Glutamatergic neuron (in vitro differentiated cells): ENCODE results near the gene CERS1. TPM values are rescaled to one million over a fixed set of nuclear protein-coding genes. Genes with fewer than 3 reads are reported as not detected.

Experiments
- DNase-seq: peaks from one replicate; pipeline ENCODE4 v3.0.0; 2022
- H3K27ac Mint-ChIP-seq: one replicate; pipeline ENCODE4 v1.8.0; 2020; ENCODE audit warnings: mild to moderate bottlenecking, mixed read lengths, inconsistent platforms; ENCODE audit not compliant: unreplicated experiment
- H3K27me3 Mint-ChIP-seq: one replicate; pipeline ENCODE4 v1.8.0; 2020; ENCODE audit warnings: mild to moderate bottlenecking, moderate library complexity, mixed read lengths, inconsistent platforms; ENCODE audit not compliant: unreplicated experiment
- H3K36me3 Mint-ChIP-seq: one replicate; pipeline ENCODE4 v1.8.0; 2020; ENCODE audit warnings: mild to moderate bottlenecking, mixed read lengths, inconsistent platforms; ENCODE audit not compliant: unreplicated experiment
- H3K4me1 Mint-ChIP-seq: one replicate; pipeline ENCODE4 v1.8.0; 2020; ENCODE audit warnings: mild to moderate bottlenecking, low read depth, mixed read lengths, inconsistent platforms; ENCODE audit not compliant: unreplicated experiment
- H3K4me3 Mint-ChIP-seq: one replicate; pipeline ENCODE4 v1.8.0; 2020; ENCODE audit warnings: mild to moderate bottlenecking, mixed read lengths, inconsistent platforms; ENCODE audit not compliant: unreplicated experiment
- H3K9me3 Mint-ChIP-seq: one replicate; pipeline ENCODE4 v1.8.0; 2020; ENCODE audit warnings: mild to moderate bottlenecking, moderate library complexity, mixed read lengths, inconsistent platforms; ENCODE audit not compliant: unreplicated experiment
- total RNA-seq: library from RNA; stranded (reverse); fragmentation: NEBNext Ultra II Directional; extraction: Animal tissue kit (Norgen Biotek cat#: 25700); gene quantifications from one replicate; pipeline ENCODE4 v1.2.1, GENCODE V29; 2021; ENCODE audit not compliant: unreplicated experiment
- TF ChIP-seq, protein P1 (sequence below): fragments of 200-600 bp; sonication (generic); IDR thresholded peaks from one replicate; pipeline ENCODE4 v1.5.0; 2021; ENCODE audit not compliant: partially characterized antibody, unreplicated experiment

The CERS1 gene
- total RNA-seq, 1 donor from 2014 or later: 15.3 TPM

DNA sequence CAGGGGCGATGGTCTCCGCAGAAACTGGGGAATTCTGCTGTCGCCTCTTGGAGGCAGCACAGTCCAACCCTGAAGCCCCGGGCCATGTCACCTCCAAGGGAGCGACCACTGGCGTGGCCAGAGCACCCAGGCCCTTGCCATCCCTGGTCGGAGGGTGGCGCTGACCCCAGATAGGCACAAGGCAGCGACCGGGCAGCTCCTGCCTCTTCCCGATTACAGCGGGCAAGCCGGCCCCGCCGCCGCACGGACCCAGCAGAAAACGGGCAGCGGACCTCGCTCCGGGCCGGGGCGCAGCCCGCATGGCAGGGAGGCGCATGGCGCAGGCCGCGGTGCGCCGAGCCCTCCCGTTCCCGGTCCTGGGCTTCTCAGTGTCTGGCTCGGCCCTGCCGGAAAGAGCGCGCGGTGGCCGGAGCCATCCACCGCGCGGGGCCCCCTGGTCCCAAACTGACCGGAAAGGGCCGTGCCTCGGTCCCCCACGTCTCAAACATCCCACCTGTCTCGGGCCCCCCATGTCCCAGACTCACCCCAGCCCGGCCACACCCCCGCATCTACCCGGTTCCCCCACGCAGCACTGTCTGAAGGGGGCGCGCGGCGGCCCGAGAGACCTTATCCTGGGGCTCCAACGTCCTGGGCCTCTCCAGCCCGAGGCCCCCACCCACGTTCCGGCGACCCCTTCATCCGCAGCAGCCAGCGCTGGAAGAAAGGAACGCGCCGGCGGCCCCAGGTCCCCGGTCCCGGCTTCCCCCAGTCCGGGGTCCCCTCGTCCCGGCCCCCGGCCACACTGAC, 727 bp downstream of the CERS1 start:
- peaks cover 10% of the 10 kb centered on the region for H3K27me3 Mint-ChIP-seq
- peak overlapping the region; percentile 79 for H3K4me3 Mint-ChIP-seq
- DNase-seq: peak; percentile 88
- TF ChIP-seq, protein P1, sequence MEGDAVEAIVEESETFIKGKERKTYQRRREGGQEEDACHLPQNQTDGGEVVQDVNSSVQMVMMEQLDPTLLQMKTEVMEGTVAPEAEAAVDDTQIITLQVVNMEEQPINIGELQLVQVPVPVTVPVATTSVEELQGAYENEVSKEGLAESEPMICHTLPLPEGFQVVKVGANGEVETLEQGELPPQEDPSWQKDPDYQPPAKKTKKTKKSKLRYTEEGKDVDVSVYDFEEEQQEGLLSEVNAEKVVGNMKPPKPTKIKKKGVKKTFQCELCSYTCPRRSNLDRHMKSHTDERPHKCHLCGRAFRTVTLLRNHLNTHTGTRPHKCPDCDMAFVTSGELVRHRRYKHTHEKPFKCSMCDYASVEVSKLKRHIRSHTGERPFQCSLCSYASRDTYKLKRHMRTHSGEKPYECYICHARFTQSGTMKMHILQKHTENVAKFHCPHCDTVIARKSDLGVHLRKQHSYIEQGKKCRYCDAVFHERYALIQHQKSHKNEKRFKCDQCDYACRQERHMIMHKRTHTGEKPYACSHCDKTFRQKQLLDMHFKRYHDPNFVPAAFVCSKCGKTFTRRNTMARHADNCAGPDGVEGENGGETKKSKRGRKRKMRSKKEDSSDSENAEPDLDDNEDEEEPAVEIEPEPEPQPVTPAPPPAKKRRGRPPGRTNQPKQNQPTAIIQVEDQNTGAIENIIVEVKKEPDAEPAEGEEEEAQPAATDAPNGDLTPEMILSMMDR: peak; percentile 61
- no peaks in the 10 kb centered on the region for H3K36me3 Mint-ChIP-seq
- H3K4me1 Mint-ChIP-seq: peaks cover 3% of the 10 kb centered on the region
- H3K27ac Mint-ChIP-seq: no peak overlapping the region
- H3K9me3 Mint-ChIP-seq: peaks cover 3% of the 10 kb centered on the region

DNA sequence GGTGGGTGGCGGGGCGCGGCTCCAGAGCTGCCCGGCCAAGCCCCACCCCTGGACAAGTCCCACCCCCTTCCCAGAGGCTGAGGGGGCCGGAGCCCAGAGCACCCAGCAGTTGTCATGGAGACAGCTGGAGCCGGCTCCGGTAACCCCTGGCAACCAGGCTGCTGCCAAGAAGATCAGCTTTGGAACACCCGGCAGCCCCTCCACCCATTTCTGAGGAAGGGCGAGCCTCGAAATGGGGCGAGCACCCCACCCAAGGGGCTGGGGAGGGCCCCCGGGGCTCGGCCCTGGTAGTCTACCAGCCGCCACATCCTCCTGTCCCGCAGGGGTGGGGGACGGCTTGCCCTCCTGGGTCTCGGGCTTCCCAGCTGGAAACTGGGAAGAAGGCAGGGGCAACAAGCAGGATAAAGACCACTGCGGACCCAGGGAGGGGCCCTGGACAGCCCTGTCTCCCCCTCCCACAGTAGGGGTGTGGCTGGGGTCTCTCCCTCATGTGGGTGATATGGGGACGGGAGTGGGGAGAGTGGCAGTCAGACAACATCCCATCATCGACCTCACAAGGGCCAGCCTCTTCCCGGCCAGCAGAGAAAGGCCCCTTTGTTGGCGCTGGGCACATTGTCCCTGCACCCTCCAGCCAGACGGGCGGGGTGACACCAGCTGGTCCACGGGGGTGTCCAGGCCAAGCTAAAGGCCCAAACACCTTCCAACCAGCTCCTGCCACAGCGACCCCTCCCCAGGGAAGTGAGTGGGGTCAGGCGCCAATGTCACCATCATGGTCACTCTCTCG, 1.5 kb downstream of the CERS1 start:
- Mint-ChIP-seq H3K36me3 (no peaks in the 10 kb centered on the region), H3K27ac (no peak overlapping the region), H3K4me1 (peaks cover 3% of the 10 kb centered on the region), H3K27me3 (peaks cover 11% of the 10 kb centered on the region), H3K9me3 (peaks cover 3% of the 10 kb centered on the region), H3K4me3 (peak overlapping the region; percentile 71)
- peak; percentile 83 for DNase-seq
- TF ChIP-seq, protein P1: no peak

DNA sequence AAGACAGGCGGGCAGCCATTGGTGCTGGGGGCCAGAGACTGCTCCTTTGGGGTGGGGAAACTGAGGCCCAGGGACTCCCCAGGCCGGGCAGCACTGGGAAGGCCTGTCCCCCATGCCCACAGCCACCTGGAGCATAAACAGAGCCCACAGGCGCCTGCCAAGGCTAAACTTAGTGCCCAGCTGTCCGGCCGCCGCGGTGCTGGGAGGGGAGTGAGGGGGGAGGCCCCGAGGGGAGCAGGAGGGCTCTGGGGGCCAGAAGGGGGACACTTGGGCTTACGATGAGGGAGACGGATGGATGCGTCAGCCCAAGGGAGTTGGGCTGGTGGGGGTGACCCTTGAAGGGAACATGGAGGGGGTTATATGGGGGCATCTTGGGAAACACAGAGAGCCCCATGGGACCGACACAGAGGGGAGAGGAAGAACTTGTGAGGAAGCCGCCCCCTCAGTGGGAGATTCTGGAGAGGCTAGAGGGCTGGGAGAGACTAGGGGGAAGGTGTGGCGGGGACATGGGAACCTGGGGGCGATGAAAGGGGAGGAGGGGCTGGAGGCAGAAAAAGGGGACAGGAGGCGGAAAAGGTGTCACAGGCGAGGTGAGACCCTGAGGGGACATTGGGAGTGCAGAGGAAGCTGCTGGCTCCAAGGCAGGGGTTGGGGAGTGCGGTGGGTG, 2.2 kb downstream of the CERS1 start:
- Mint-ChIP-seq H3K9me3 (peaks cover 3% of the 10 kb centered on the region), H3K27ac (no peak overlapping the region), H3K27me3 (peaks cover 11% of the 10 kb centered on the region), H3K36me3 (no peaks in the 10 kb centered on the region), H3K4me1 (peaks cover 3% of the 10 kb centered on the region), H3K4me3 (peak overlapping the region; percentile 46)
- TF ChIP-seq, protein P1: no peak
- DNase-seq: no peak

DNA sequence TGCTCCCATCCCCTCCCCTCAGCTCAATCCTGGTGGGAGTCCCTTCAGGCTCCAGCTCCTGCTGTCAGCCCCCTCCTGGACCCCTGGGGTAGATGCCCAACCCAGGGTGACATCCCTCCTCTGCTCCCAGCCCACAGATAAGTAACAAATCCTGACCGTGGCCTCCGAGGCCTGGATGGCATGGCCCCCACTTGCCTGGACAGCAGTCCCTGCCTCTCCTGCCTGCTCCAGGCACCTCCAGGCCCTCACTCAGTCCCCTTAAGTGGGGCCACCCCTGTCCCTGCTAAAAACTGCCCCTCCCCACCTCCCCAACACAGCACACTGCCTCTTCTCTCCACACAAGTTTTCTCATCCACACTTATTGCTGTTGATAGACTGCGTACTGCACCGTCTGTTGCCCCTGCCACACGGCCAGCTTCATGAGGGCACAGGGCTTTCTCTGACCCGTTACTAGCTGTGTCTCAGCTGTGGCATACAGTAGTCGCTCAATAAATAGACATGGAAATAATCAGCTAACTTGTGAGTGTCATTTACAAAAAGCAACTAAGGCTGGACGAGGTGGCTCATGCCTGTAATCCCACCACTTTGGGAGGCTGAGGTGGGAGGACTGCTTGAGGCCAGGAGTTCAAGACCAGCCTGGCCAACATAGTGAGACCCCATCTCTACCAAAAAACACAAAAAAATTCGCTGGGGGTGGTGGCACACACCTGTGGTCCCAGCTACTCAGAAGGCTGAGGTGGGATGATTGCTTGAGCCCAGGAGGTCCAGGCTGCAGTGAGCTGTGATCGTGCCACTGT, 5.8 kb downstream of the CERS1 start:
- Mint-ChIP-seq H3K9me3 (peaks cover 1% of the 10 kb centered on the region), H3K4me3 (no peak overlapping the region), H3K27ac (no peak overlapping the region), H3K4me1 (peaks cover 3% of the 10 kb centered on the region), H3K36me3 (peaks cover 6% of the 10 kb centered on the region), H3K27me3 (peaks cover 2% of the 10 kb centered on the region)
- DNase-seq: no peak
- TF ChIP-seq, protein P1: no peak
